GM18861 (cell line): ENCODE results near the gene DMRT1.

Source experiments
- ATAC-seq: cut with Tn5 transposase; IDR thresholded peaks from one replicate; pipeline ENCODE4 v1.9.1; 2021; ENCODE audit not compliant: unreplicated experiment

Gene DMRT1

DNA sequence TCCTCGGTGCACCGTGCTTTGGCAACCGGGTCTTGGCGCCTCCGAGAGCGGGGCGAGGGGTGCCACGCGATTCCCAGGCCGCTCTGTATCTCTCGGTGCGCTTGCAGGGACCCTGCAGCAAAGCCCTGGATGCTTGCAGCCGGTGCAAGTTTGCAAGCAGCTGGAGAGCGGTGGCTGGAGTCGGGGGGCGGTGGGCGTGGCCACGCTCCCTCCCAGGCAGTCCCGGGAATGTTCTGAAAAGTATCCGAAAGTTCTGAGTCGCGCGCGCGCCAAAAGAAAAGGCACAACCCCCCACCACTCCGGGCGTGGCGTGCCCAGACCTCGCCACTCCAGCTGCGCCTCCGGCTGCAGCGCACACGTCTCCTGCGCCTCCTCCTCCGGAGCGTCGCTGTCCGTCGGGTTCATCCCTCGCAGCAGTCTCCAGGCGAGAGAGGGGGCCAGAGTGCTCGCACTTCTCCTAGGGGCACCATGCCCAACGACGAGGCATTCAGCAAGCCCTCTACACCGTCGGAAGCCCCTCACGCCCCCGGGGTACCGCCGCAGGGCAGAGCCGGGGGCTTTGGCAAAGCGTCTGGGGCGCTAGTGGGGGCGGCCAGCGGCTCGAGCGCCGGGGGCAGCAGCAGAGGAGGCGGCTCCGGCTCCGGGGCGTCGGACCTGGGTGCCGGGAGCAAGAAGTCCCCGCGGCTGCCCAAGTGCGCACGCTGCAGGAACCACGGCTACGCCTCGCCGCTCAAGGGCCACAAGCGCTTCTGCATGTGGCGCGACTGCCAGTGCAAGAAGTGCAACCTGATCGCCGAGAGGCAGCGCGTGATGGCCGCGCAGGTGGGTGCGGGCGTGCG lies at the start of gene DMRT1:
Gene DMRT1 (plus strand): TSS at position 327 of the 839 bp plus-strand sequence. CDS start 142 bp downstream, at position 469.
- no peak for ATAC-seq

- ATAC-seq: no peak
Observed at GRCh38 chr9:792331-793260, 48.9 kb upstream of the DMRT1 start.

DNA sequence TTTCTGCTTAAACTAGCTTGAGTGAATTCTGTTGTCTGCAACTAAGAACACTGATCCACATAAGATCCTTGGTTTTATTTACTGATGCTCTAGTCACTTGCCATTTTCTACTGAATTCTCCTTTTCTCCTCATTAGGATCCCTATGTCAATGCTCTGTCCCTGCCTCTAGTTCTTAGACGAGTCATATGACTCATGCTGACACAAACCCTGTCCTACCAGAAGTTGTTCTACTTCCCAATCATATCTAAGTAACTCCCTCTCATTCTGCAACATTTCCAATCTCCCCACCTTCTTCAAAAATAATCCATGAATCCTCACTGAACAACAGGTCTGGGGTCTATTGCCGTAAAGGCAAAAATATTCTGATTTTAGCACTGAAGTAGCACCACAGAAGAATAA lies 47.1 kb upstream of the DMRT1 start:
- ATAC-seq: no peak

GRCh38 chr9:795869-796268 lies 45.6 kb upstream of the DMRT1 start:
- no peak for ATAC-seq

GRCh38 chr9:800591-801150 lies 40.8 kb upstream of the DMRT1 start:
- no peak for ATAC-seq

DNA sequence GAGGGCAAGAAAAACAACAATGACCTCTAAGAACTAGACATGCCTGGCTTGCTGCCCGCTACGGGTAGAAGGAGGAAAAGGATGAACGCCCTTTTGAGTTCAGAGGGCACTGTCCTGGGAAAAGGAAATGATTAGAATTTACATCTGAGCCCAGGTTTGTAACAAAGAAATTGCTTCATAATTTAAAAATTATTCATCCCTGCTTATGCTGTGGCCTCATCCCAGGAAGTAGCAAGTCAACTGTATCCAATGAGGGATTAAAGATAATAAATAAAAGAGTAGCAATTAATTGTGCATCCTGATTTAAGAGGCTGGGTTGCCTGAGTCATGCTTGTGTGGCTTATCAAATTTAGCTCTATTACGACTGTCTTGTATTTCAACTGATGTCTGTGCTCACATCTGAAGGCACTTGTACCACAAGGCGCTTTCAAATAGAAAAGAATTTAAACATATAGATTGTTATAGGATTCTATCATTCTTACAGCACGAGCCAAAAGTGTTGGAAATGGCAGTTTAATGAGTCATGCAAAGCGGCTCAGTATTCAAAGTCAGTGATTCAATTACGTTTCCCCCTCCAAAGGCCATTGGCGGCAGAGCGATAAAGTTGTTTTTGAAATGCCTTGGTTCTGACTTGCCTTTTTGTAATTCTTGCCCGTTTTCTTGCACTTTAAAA lies 40.0 kb upstream of the DMRT1 start:
- no peak for ATAC-seq

GRCh38 chr9:804026-804425 lies 37.5 kb upstream of the DMRT1 start:
- ATAC-seq: no peak

GRCh38 chr9:805151-805550 lies 36.3 kb upstream of the DMRT1 start:
- no peak for ATAC-seq

DNA sequence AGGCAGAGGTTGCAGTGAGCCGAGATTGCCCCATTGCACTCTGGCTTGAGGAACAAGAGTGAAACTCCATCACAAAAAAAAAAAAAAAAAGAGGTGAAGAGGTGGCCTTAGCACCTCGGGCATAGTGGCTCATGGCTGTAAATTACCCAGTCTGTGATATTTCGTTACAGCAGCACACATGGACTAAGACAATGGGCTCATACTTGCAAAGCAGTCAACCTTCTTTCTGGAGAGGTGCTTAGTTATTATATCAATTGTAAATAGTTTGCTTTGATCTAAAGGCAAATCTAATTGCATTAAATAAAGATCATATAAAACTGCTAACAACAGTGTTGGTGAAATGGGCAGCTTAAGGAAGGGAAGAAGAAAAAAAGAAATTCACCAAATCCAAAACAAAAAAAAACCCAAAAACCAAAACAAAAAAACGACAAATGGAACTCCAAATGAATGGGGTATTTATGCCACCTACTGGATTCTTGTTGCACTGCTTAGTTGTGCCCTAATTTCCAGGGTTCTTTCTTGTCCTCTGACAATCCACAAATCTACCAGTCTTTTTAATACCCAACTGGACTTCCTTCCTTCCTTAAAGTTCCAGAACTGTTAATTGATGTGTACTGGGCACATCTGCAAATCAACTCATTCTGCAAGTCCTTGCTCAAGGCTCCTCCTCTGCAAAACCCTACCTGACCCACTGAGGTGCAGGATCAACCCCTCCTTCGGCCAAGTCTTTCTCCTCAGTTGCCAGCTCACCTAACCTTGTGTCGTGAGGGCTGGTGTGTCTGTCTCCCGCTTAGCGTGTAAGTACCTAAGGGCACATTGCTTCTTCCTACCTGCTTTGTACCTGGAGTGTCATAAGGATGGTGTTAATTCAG lies 35.0 kb upstream of the DMRT1 start:
- no peak for ATAC-seq

GRCh38 chr9:811106-811531 lies 30.4 kb upstream of the DMRT1 start:
- ATAC-seq: no peak

GRCh38 chr9:818958-819357 lies 22.5 kb upstream of the DMRT1 start:
- ATAC-seq: no peak

- ATAC-seq: no peak
Observed at GRCh38 chr9:826500-827280, 14.8 kb upstream of the DMRT1 start.

GRCh38 chr9:840343-840742 lies 1.2 kb upstream of the DMRT1 start:
- no peak for ATAC-seq

- ATAC-seq: no peak
Observed at GRCh38 chr9:842635-843426, 1.3 kb downstream of the DMRT1 start.

- no peak for ATAC-seq
Observed at GRCh38 chr9:843427-843785, 1.9 kb downstream of the DMRT1 start.

DNA sequence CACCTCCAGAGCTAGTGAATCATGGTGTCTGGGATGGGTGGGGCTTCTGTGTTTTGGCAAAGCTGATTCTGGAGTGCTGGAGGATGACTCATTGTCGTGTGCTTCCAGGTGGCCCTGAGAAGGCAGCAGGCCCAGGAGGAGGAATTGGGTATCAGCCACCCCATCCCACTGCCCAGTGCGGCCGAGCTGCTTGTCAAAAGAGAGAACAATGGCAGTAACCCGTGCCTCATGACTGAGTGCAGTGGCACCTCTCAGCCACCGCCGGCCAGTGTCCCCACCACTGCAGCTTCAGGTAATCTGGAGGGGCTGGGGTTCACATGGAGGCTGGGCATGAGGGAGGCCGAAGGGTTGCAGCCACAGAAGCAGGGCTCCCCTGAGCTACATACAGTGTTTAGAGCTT lies 5.4 kb downstream of the DMRT1 start:
- ATAC-seq: no peak

GRCh38 chr9:847505-847904 lies 6.0 kb downstream of the DMRT1 start:
- ATAC-seq: peak; percentile 68

- ATAC-seq: no peak
Observed at GRCh38 chr9:849431-849830, 7.9 kb downstream of the DMRT1 start.

DNA sequence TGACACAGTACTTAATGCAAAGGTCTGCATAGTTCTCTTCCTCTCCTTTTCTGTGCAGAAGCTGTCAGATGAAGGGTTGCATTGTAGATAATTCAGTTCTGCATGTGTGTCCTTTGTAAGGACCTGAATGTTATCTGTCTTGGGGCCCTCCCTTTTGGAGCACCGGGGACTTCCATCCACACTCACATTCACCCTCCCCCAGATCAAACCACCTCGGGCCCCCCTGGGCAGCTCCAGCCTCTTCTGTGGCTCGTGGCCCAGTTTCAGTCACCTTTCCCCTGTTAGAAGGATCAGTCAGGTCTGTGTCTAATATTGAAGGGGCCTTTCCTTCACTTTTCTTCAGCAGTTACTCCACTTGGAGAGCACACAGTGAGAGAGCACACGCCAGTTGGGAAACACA lies 11.0 kb downstream of the DMRT1 start:
- ATAC-seq: no peak
